Measurements from ENCODE around the gene TENM3. TPM values are rescaled to one million over a fixed set of nuclear protein-coding genes. Genes with fewer than 3 reads are reported as not detected.
"Not testable (repeated sequence)": the region's sequence is repeated elsewhere in the genome, so short reads cannot be mapped to it uniquely, and the experiment has no call there.

Gene TENM3
- polyA plus RNA-seq, 3 donors: 1.8 to 10.3 (median 2.3) TPM

GRCh38 chr4:182806259-182807252 is 563.4 kb downstream of the TENM3 start:
- 11 to 16% (median 12%) methylated on average over 68 of the region's 68 CpGs for WGBS, 3 donors
- H3K27ac ChIP-seq (ENCODE audit: low read depth, low read length): no peak overlapping the region

DNA sequence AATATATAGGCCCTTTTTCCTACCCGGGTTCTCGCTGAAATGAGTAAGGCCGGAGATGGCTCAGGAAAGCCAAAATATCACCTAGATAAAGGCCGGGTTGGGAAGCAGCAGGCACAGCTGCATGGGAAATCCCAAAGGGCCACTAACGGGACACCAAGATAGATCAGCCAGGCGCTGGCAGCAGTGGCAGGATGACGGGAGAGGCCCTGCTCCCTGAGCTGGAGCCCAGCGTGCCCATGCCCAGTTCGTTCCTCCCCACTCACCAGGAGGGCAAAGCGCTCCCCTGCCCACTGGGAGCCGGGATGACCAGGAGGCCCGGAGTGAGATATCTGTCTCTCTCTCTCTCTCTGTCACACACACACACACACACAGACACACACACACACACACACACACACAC is 564.1 kb downstream of the TENM3 start:
- H3K27ac ChIP-seq (ENCODE audit: low read depth, low read length): no peak overlapping the region
- 60 to 91% (median 63%) methylated on average over 11 to 12 of the region's 12 CpGs for WGBS, 3 donors

GRCh38 chr4:182807767-182808548 is 564.8 kb downstream of the TENM3 start:
- WGBS, 3 donors: 85 to 96% (median 92%) methylated on average over 43 to 45 of the region's 45 CpGs
- H3K27ac ChIP-seq (ENCODE audit: low read depth, low read length): no peak overlapping the region

GRCh38 chr4:182808673-182809416 is 565.6 kb downstream of the TENM3 start:
- 64 to 86% (median 68%) methylated on average over 24 to 25 of the region's 25 CpGs for WGBS, 3 donors

DNA sequence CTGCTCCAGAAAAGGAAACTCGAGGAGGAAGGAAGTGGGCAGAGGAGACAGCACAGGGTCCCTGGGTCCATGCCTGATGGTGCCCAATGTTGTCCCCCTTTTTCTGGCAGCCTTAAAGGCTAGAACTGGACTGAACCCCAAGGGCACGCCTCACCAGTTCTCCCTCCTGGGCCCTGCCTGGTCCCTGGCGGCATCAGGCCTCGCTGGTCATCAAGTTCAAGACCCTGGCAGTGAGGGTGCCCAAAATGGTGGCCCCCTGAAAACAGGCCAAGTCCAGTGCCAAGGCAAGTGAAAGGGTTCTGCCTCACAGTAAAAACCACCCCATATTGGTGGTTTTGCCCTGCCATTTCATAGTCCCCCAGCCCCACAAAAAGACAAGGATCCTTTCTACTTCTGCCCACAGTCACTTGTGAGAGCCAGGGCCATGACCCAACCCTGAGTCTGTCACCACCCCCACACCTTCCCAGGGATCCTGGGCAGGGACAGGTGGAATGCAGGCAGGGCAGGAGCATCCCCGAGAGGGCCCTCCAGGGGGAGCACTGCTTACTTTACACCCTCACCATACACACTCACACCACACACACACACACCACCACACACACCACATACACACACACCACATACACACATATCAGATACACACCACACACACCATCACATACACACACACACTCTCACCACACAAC is 566.4 kb downstream of the TENM3 start:
- WGBS, 3 donors: 58 to 84% (median 65%) methylated on average over 5 of the region's 5 CpGs
- H3K27ac ChIP-seq (ENCODE audit: low read depth, low read length): no peak overlapping the region

More at GRCh38 chr4:182808673-182809416, 565.6 kb downstream of the TENM3 start:
- no peak overlapping the region for H3K27ac ChIP-seq (ENCODE audit: low read depth, low read length)

GRCh38 chr4:182810103-182810615 is 567.0 kb downstream of the TENM3 start:
- 87 to 95% (median 93%) methylated on average over 4 of the region's 4 CpGs for WGBS, 3 donors
- no peak overlapping the region for H3K27ac ChIP-seq (ENCODE audit: low read depth, low read length)

DNA sequence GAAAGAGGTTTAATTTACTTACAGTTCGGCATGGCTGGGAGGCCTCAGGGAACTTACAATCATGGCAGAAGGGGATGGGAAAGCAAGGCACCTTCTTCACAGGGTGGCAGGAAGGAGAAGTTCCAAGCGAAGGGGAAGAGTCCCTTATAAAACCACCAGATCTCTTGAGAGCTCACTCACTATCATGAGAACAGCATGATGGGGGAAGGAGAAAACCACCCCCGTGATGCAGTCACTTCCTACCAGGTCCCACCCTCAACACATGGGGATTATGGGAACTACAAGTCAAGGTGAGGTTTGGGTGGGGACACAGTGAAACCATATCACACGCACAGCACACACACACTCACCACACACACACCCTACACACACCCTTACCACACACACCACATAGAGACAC is 569.7 kb downstream of the TENM3 start:
- 70 to 74% (median 71%) methylated on average over 4 of the region's 4 CpGs for WGBS, 3 donors
- no peak overlapping the region for H3K27ac ChIP-seq (ENCODE audit: low read depth, low read length)

DNA sequence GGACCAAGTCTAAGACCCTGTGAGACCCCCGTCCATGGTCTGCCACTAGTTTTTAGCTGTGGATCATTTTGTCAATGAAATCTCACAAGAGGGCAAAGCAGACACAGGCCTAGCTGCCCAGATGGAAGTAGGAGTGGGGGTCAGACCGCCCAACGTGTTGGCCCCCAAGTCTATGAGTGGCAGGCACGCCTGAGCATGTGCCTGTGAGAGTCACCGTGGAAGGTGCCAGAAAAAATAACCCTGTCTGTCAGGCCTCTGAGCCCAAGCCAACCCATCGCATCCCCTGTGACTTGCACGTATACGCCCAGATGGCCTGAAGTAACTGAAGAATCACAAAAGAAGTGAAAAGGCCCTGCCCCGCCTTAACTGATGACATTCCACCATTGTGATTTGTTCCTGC is 570.9 kb downstream of the TENM3 start:
- not testable (repeated sequence) for H3K27ac ChIP-seq (ENCODE audit: low read depth, low read length)
- 84 to 95% (median 91%) methylated on average over 8 to 9 of the region's 9 CpGs for WGBS, 3 donors

- WGBS, 3 donors: 93 to 94% (median 93%) methylated on average over 22 of the region's 22 CpGs
- no peak overlapping the region for H3K27ac ChIP-seq (ENCODE audit: low read depth, low read length)
These were observed 575.9 kb downstream of the TENM3 start for GRCh38 chr4:182818926-182819730.

DNA sequence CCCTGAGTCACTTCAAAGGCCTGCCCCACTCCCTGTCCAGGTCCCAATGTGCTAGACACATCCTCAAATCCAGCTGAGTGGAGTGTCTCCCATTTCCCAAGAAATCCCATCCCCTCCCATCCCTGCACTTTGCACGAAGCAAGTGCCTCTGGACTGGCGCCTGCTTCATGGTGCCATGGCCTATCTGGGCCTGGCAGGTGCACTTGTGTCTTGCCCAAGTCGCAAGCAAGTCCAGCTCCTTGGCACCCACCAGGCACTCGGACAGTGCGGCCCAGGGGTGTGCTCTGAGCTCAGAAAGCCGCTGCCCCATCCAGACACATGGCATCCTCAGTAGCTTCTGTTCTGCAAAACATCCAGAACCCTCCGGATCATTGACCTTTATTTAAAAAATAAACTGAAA is 576.5 kb downstream of the TENM3 start:
- 91 to 93% (median 93%) methylated on average over 7 of the region's 7 CpGs for WGBS, 3 donors
- no peak overlapping the region for H3K27ac ChIP-seq (ENCODE audit: low read depth, low read length)

GRCh38 chr4:182822554-182822953 is 579.4 kb downstream of the TENM3 start:
- H3K27ac ChIP-seq (ENCODE audit: low read depth, low read length): no peak overlapping the region
- WGBS, 3 donors: 79 to 92% (median 86%) methylated on average over 11 of the region's 11 CpGs

DNA sequence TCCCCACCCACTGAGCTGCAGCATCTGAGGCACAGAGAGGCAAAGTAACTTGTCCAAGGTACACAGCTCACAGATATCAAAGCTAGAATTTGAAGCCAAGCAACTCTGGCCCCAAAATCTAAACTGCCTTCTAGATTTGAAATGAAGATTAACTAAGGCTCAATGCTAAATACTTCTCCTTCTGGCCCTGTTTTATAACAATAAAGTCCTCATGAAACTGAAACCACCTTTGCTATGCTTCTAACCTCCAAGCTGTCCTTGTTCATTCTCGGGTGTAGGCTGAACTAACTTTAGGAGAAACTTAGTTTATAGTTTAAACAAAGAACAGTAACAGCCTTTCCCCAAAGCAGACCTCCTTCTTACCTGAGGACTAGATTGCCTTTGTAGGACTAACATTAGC is 580.4 kb downstream of the TENM3 start:
- no peak overlapping the region for H3K27ac ChIP-seq (ENCODE audit: low read depth, low read length)
- 52 to 79% (median 57%) methylated on average over 1 of the region's 1 CpG for WGBS, 3 donors

GRCh38 chr4:182825003-182825402 is 581.8 kb downstream of the TENM3 start:
- 69 to 89% (median 69%) methylated on average over 8 of the region's 8 CpGs for WGBS, 3 donors
- H3K27ac ChIP-seq (ENCODE audit: low read depth, low read length): no peak overlapping the region

GRCh38 chr4:182825786-182826185 is 582.6 kb downstream of the TENM3 start:
- 48 to 78% (median 57%) methylated on average over 12 of the region's 12 CpGs for whole genome bisulfite sequencing, 3 donors
- no peak overlapping the region for H3K27ac ChIP-seq (ENCODE audit: low read depth, low read length)

- H3K27ac ChIP-seq (ENCODE audit: low read depth, low read length): no peak overlapping the region
- 42 to 80% (median 61%) methylated on average over 13 of the region's 13 CpGs for WGBS, 3 donors
These were observed 583.2 kb downstream of the TENM3 start for GRCh38 chr4:182826391-182826790.

DNA sequence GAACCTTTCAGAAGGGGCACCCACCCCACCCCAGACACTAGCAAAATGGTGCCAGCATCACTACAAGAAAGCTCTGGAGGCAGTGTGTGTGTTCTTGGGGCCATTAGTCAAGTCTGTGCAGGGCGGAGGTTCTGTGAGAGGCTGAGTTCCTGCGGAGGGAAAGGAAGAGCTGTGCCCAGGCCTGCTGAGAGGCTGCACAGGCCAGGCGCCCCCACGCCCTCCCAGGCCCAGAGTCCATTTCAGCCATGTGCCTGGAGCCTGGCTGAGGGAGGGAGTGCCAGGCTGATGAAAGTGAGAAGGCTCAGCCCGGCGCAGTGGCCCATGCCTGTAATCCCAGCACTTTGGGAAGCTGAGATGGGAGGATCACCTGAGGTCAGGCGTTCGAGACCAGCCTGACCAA is 584.0 kb downstream of the TENM3 start:
- 91 to 94% (median 94%) methylated on average over 8 of the region's 8 CpGs for WGBS, 3 donors

GRCh38 chr4:182827954-182828353 is 584.8 kb downstream of the TENM3 start:
- WGBS, 3 donors: 66 to 86% (median 73%) methylated on average over 9 of the region's 9 CpGs
- no peak overlapping the region for H3K27ac ChIP-seq (ENCODE audit: low read depth, low read length)

More for the DNA sequence above, 584.0 kb downstream of the TENM3 start:
- H3K27ac ChIP-seq (ENCODE audit: low read depth, low read length): no peak overlapping the region

All from adipose tissue (tissue), 3 donors.